Endothelial cell of umbilical vein (primary cell): ENCODE measurements around the gene KRT32. TPM values are rescaled to one million over a fixed set of nuclear protein-coding genes. Genes with fewer than 3 reads are reported as not detected.

Source experiments
- BruUV-seq: library from RNA; stranded (reverse); fragments of 400-500 nt; replicated peaks from 2 replicates; lab custom pipeline; 2021; lab: Mats Ljungman, UMichigan
- CTCF ChIA-PET: fragments of 300-600, 350-600 bp; sonication (Branson Sonifier 250); formaldehyde crosslinking; loops from one replicate; lab custom pipeline; 2021; ENCODE audit warnings: antibody characterized with exemption, inconsistent platforms; lab: Charles Lee
- POLR2A ChIA-PET: fragments of 300-600, 350-600 bp; sonication (Branson Sonifier 250); formaldehyde crosslinking; loops from one replicate; lab custom pipeline; 2021; ENCODE audit warnings: antibody characterized with exemption, inconsistent platforms; lab: Charles Lee
- DNase-seq: peaks from one replicate; pipeline ENCODE4 v3.0.0-alpha.2; 2011; ENCODE audit warnings: low read depth, low spot score
- FAIRE-seq: peaks from 2 replicates; lab custom pipeline; 2011; peaks lifted over from hg19 to GRCh38; lab: Jason Lieb, UNC
- H2AFZ ChIP-seq: 2 replicates; pipeline ENCODE4 v1.6.0; 2012; ENCODE audit warnings: low read depth, low read length, control low read depth, inconsistent platforms
- H3K27ac ChIP-seq: 2 replicates; pipeline ENCODE4 v1.5.1; 2011; ENCODE audit warnings: low read depth, mild to moderate bottlenecking, control low read depth, low read length, moderate library complexity; ENCODE audit not compliant: insufficient read depth
- H3K27me3 ChIP-seq, 2 experiments: 2 replicates each; pipeline versions ENCODE4 v1.6.0 to v1.6.1; 2011; ENCODE audit warnings: low read length in 2 of 2, mixed read lengths in 1 of 2; ENCODE audit not compliant: control insufficient read depth in 2 of 2, insufficient read depth in 2 of 2
- H3K36me3 ChIP-seq, 2 experiments: 2 replicates in 1 of 2; 3 replicates in 1 of 2; pipeline ENCODE4 v1.5.1; 2011; ENCODE audit warnings: low read length in 2 of 2, mild to moderate bottlenecking in 1 of 2, moderate library complexity in 1 of 2; ENCODE audit not compliant: control insufficient read depth in 2 of 2, insufficient read depth in 2 of 2; ENCODE audit errors: extremely low read depth in 1 of 2
- H3K4me1 ChIP-seq: 3 replicates; pipeline ENCODE4 v1.5.1; 2011; ENCODE audit warnings: mild to moderate bottlenecking, low read length; ENCODE audit not compliant: control insufficient read depth, insufficient read depth; ENCODE audit errors: extremely low read depth
- H3K4me2 ChIP-seq: 2 replicates; pipeline ENCODE4 v1.6.1; 2011; ENCODE audit warnings: low read length, control low read depth, mixed read lengths; ENCODE audit not compliant: insufficient read depth
- H3K4me3 ChIP-seq, 3 experiments: fragments of 200-600 bp in 1 of 3; sonication (generic), shearing (Covaris generic) in 1 of 3; replicated peaks in 1 of 3; 2 replicates each; pipeline ENCODE4 v1.5.1; 2011 to 2016; ENCODE audit warnings: control low read depth in 3 of 3, low read length in 3 of 3, mild to moderate bottlenecking in 2 of 3, inconsistent platforms in 1 of 3, low read depth in 1 of 3, moderate library complexity in 1 of 3; ENCODE audit not compliant: insufficient read depth in 1 of 3
- H3K79me2 ChIP-seq: 2 replicates; pipeline ENCODE4 v1.6.0; 2012; ENCODE audit warnings: low read length, inconsistent platforms; ENCODE audit not compliant: control insufficient read depth, insufficient read depth
- H3K9ac ChIP-seq: replicated peaks from 2 replicates; pipeline ENCODE3; 2011; ENCODE audit warnings: low read length, control low read depth; ENCODE audit not compliant: insufficient read depth; ENCODE audit errors: extremely low read depth
- H3K9me1 ChIP-seq: replicated peaks from 3 replicates; pipeline ENCODE4 v1.6.0; 2011; ENCODE audit warnings: mild to moderate bottlenecking, low read length; ENCODE audit not compliant: control insufficient read depth, insufficient read depth; ENCODE audit errors: extremely low read depth
- H3K9me3 ChIP-seq: replicated peaks from 2 replicates; pipeline ENCODE4 v1.5.1; 2012; ENCODE audit warnings: low read length, inconsistent platforms; ENCODE audit not compliant: control insufficient read depth, insufficient read depth
- H4K20me1 ChIP-seq: replicated peaks from 2 replicates; pipeline ENCODE3; 2011; ENCODE audit warnings: mild to moderate bottlenecking, low read length; ENCODE audit not compliant: control insufficient read depth, insufficient read depth; ENCODE audit errors: extremely low read depth
- CTCF ChIP-seq, 2 donors: IDR thresholded peaks; 1 replicate in 1 of 2; 2 replicates in 1 of 2; pipeline ENCODE4 v1.5.1; 2011; ENCODE audit warnings: low read length in 2 of 2, mild to moderate bottlenecking in 2 of 2, moderate library complexity in 2 of 2, control low read depth in 1 of 2, inconsistent platforms in 1 of 2, low read depth in 1 of 2; ENCODE audit not compliant: insufficient read depth in 1 of 2; ENCODE audit errors: extremely low read depth in 1 of 2
- EZH2 ChIP-seq: IDR thresholded peaks from 2 replicates; pipeline ENCODE4 v1.6.1; 2012; ENCODE audit warnings: borderline replicate concordance, low read depth, mild to moderate bottlenecking, moderate library complexity, low read length, inconsistent platforms; ENCODE audit not compliant: severe bottlenecking
- FOS ChIP-seq: IDR thresholded peaks from 2 replicates; pipeline ENCODE4 v1.6.1; 2011; ENCODE audit warnings: mild to moderate bottlenecking, low read length, moderate library complexity, borderline replicate concordance; ENCODE audit not compliant: insufficient read depth
- GATA2 ChIP-seq: IDR thresholded peaks from 2 replicates; pipeline ENCODE4 v1.7.0; 2011; ENCODE audit warnings: low read depth, mild to moderate bottlenecking, moderate library complexity, mixed read lengths, low read length; ENCODE audit not compliant: insufficient read length, insufficient read depth
- JUN ChIP-seq: IDR thresholded peaks from 2 replicates; pipeline ENCODE4 v1.6.1; 2011; ENCODE audit warnings: borderline replicate concordance, low read depth; ENCODE audit not compliant: insufficient read length, insufficient read depth
- MAX ChIP-seq: IDR thresholded peaks from 2 replicates; pipeline ENCODE4 v1.6.1; 2011; ENCODE audit not compliant: insufficient read depth, insufficient read length
- MYC ChIP-seq: IDR thresholded peaks from one replicate; pipeline ENCODE4 v1.6.1; 2011; ENCODE audit warnings: mild to moderate bottlenecking, low read depth, low read length
- POLR2A ChIP-seq: IDR thresholded peaks from 2 replicates; pipeline ENCODE4 v1.6.1; 2012; ENCODE audit warnings: low read depth, mild to moderate bottlenecking, control low read depth, low read length
- POLR2AphosphoS5 ChIP-seq: IDR thresholded peaks from 2 replicates; pipeline ENCODE4 v1.6.1; 2012; ENCODE audit warnings: low read depth, mild to moderate bottlenecking, control low read depth, low read length, moderate library complexity; ENCODE audit not compliant: insufficient read depth
- dilution Hi-C: fragments of 300-500 bp; cut with MboI; formaldehyde crosslinking; loops from one replicate; pipeline ENCODE4 v1.15.0; 2019; ENCODE audit warnings: low sequenced_read_pairs; ENCODE audit not compliant: extremely low pct_ligation_motif_present
- intact Hi-C: fragments of 100-400 bp; cut with micrococcal nuclease; formaldehyde crosslinking; loops from one replicate; pipeline ENCODE4 v1.10.0; 2022
- polyA plus RNA-seq, 4 experiments: library from polyadenylated mRNA; depleted of rRNA in 3 of 4; stranded (reverse) in 3 of 4; unstranded in 1 of 4; fragments of >200 nt; gene quantifications; 2 replicates each; pipeline versions ENCODE4 v1.2.1 to v1.2.3, GENCODE V29; 2011 to 2012; ENCODE audit warnings: missing spikeins in 1 of 4
- total RNA-seq: library from RNA; stranded (reverse); gene quantifications from 2 replicates; pipeline ENCODE4 v1.2.3, GENCODE V29; 2021

Gene KRT32
- total and polyA plus RNA-seq, 2 donors (not counting 3 experiments of a cell fraction or from before 2014, with no cell fraction given): not detected

- Histone ChIP-seq H3K9ac (no peak overlapping the region), H3K4me1 (no peaks in the 10 kb centered on the region), H3K79me2 (no peaks in the 10 kb centered on the region), H3K27ac (no peak overlapping the region), H3K27me3 (peaks cover 2 to 5% of the 10 kb centered on the region in 2 experiments), H2AFZ (no peak overlapping the region), H3K4me3 (no peak overlapping the region), H3K9me1 (no peaks in the 10 kb centered on the region), H3K9me3 (no peaks in the 10 kb centered on the region), H3K36me3 (no peaks in the 10 kb centered on the region), H3K4me2 (no peak overlapping the region), H4K20me1 (no peaks in the 10 kb centered on the region)
- intact Hi-C loops (no loop called here), dilution Hi-C loops (no loop called here)
- CTCF ChIA-PET: no interaction called here
- DNase-seq (no peak), FAIRE-seq (no peak)
- POLR2A ChIA-PET: no interaction called here
- BruUV-seq: no TSS peak
- TF ChIP-seq EZH2: no peak
- no peak for TF ChIP-seq POLR2AphosphoS5
- no peak for TF ChIP-seq FOS
- TF ChIP-seq CTCF (IDR thresholded peaks at IDR 0.05; ENCODE audit: extremely low read depth in 1 of 2, insufficient read depth in 1 of 2, low read depth in 1 of 2, low read length in 2 of 2): no peak
- no peak for TF ChIP-seq GATA2
- no peak for TF ChIP-seq MAX
- no peak for TF ChIP-seq MYC
- no peak for TF ChIP-seq POLR2A
- TF ChIP-seq JUN: no peak
Measured at GRCh38 chr17:41456204-41456603, 11.0 kb downstream of the KRT32 start.
